Fibroblast of lung (primary cell): ENCODE data around the gene DLG2. TPM values are rescaled to one million over a fixed set of nuclear protein-coding genes. Genes with fewer than 3 reads are reported as not detected.
A peak's percentile ranks its signal among the peaks of the same experiment; 100 is the strongest.

Experiments
- DNase-seq, 2 donors: peaks; one replicate each; pipeline versions ENCODE4 v3.0.0 to v3.0.0-alpha.2; 2010; ENCODE audit warnings: low read depth in 2 of 2
- H2AFZ ChIP-seq: 2 replicates; pipeline ENCODE4 v1.5.1; 2012; ENCODE audit warnings: low read length, control low read depth, inconsistent platforms
- H3K27ac ChIP-seq: 2 replicates; pipeline ENCODE4 v1.5.1; 2011; ENCODE audit warnings: low read length, control low read depth; ENCODE audit not compliant: insufficient read depth
- H3K27me3 ChIP-seq: 2 replicates; pipeline ENCODE4 v1.5.1; 2011; ENCODE audit warnings: mild to moderate bottlenecking, low read length; ENCODE audit not compliant: control insufficient read depth, insufficient read depth
- H3K36me3 ChIP-seq: 2 replicates; pipeline ENCODE4 v1.5.1; 2011; ENCODE audit warnings: low read length; ENCODE audit not compliant: control insufficient read depth, insufficient read depth
- H3K4me1 ChIP-seq: 2 replicates; pipeline ENCODE4 v1.5.1; 2011; ENCODE audit warnings: low read length; ENCODE audit not compliant: control insufficient read depth, insufficient read depth; ENCODE audit errors: extremely low read depth
- H3K4me2 ChIP-seq: 2 replicates; pipeline ENCODE4 v1.5.1; 2011; ENCODE audit warnings: low read length, control low read depth; ENCODE audit not compliant: insufficient read depth; ENCODE audit errors: extremely low read depth
- H3K4me3 ChIP-seq, 4 experiments: fragments of 200-600 bp in 1 of 4; sonication (generic) in 1 of 4; replicated peaks in 1 of 4; 2 replicates each; pipeline ENCODE4 v1.5.1; 2011 to 2016; ENCODE audit warnings: low read length in 4 of 4, low read depth in 3 of 4, mild to moderate bottlenecking in 3 of 4, control low read depth in 2 of 4, inconsistent platforms in 1 of 4, mixed read lengths in 1 of 4; ENCODE audit not compliant: insufficient read depth in 1 of 4; ENCODE audit errors: control extremely low read depth in 1 of 4
- H3K79me2 ChIP-seq: 2 replicates; pipeline ENCODE4 v1.5.1; 2012; ENCODE audit warnings: mild to moderate bottlenecking, low read length, inconsistent platforms; ENCODE audit not compliant: control insufficient read depth, insufficient read depth
- H3K9ac ChIP-seq: 2 replicates; pipeline ENCODE4 v1.5.1; 2011; ENCODE audit warnings: mild to moderate bottlenecking, low read length, control low read depth; ENCODE audit not compliant: insufficient read depth
- H3K9me3 ChIP-seq: 2 replicates; pipeline ENCODE4 v1.5.1; 2012; ENCODE audit warnings: low read depth, low read length; ENCODE audit not compliant: control insufficient read depth, insufficient read depth
- H4K20me1 ChIP-seq: 2 replicates; pipeline ENCODE4 v1.5.1; 2011; ENCODE audit warnings: low read length; ENCODE audit not compliant: control insufficient read depth, insufficient read depth; ENCODE audit errors: extremely low read depth
- EZH2 ChIP-seq: IDR thresholded peaks from 2 replicates; pipeline ENCODE4 v1.5.1; 2012; ENCODE audit warnings: low read length, control low read depth, mild to moderate bottlenecking; ENCODE audit errors: missing control alignments
- polyA plus RNA-seq, 2 donors: library from polyadenylated mRNA; depleted of rRNA in 1 of 2; stranded (reverse) in 1 of 2; unstranded in 1 of 2; fragments of >200 nt; gene quantifications; 2 replicates each; pipeline ENCODE4 v1.2.1, GENCODE V29; 2011 to 2012; ENCODE audit warnings: missing spikeins in 1 of 2
- total RNA-seq: library from RNA; depleted of rRNA; stranded (reverse); fragments of >200 nt; gene quantifications from 2 replicates; pipeline ENCODE4 v1.2.1, GENCODE V29; 2014
- TF ChIP-seq, protein P1 (sequence below), 2 donors: IDR thresholded peaks in 1 of 2; conservative IDR thresholded peaks in 1 of 2; 1 replicate in 1 of 2; 2 replicates in 1 of 2; pipeline ENCODE4 v1.5.1; 2011 to 2012; ENCODE audit warnings: low read length in 2 of 2, control low read depth in 1 of 2, inconsistent platforms in 1 of 2, low read depth in 1 of 2, mild to moderate bottlenecking in 1 of 2

The DLG2 gene
- total and polyA plus RNA-seq, 2 donors (not counting 1 experiment from before 2014, with no cell fraction given) = 0.77 to 2.3 TPM

DNA sequence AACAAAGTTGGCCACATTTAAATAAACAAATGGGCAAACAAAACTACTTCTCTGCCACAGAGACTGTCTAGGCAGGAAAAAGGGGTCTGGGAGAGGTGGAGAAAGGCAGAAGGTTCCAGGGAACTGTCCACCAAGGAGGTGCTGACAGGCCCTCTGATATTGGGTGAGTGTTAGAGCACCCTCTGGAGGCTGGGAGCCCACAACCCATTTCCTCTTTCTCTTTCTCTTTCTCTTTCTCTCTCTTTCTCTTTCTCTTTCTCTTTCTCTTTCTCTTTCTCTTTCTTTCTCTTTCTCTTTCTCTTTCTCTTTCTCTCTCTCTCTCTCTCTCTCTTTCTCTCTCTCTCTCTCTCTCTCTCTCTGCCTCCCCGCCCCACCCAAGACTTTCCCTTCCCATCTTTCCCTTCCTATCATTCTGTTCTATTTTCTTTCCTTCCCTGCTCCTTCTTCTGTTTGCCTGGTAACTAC, 912.8 kb downstream of the DLG2 start:
- H3K4me2 ChIP-seq = no peak overlapping the region
- DNase-seq = peak; percentile 2 to 41
- H3K9ac ChIP-seq = no peak overlapping the region
- H3K36me3 ChIP-seq = no peaks in the 10 kb centered on the region
- no peaks in the 10 kb centered on the region for H4K20me1 ChIP-seq
- H2AFZ ChIP-seq = no peak overlapping the region
- H3K27me3 ChIP-seq = no peaks in the 10 kb centered on the region
- no peak overlapping the region for H3K27ac ChIP-seq
- H3K4me3 ChIP-seq = no peak overlapping the region
- no peaks in the 10 kb centered on the region for H3K9me3 ChIP-seq
- no peaks in the 10 kb centered on the region for H3K79me2 ChIP-seq
- no peaks in the 10 kb centered on the region for H3K4me1 ChIP-seq
- TF ChIP-seq, protein P1, sequence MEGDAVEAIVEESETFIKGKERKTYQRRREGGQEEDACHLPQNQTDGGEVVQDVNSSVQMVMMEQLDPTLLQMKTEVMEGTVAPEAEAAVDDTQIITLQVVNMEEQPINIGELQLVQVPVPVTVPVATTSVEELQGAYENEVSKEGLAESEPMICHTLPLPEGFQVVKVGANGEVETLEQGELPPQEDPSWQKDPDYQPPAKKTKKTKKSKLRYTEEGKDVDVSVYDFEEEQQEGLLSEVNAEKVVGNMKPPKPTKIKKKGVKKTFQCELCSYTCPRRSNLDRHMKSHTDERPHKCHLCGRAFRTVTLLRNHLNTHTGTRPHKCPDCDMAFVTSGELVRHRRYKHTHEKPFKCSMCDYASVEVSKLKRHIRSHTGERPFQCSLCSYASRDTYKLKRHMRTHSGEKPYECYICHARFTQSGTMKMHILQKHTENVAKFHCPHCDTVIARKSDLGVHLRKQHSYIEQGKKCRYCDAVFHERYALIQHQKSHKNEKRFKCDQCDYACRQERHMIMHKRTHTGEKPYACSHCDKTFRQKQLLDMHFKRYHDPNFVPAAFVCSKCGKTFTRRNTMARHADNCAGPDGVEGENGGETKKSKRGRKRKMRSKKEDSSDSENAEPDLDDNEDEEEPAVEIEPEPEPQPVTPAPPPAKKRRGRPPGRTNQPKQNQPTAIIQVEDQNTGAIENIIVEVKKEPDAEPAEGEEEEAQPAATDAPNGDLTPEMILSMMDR (conservative IDR thresholded peaks at IDR 0.05 in 1 of 2, IDR thresholded peaks at IDR 0.05 in 1 of 2; ENCODE audit: low read depth in 1 of 2, low read length in 2 of 2) = peak; percentile 9 to 29
- TF ChIP-seq EZH2 = no peak

- H3K4me2 ChIP-seq = no peak overlapping the region
- TF ChIP-seq, protein P1 (conservative IDR thresholded peaks at IDR 0.05 in 1 of 2, IDR thresholded peaks at IDR 0.05 in 1 of 2; ENCODE audit: low read depth in 1 of 2, low read length in 2 of 2) = no peak
- TF ChIP-seq EZH2 = no peak
- no peaks in the 10 kb centered on the region for H4K20me1 ChIP-seq
- no peak overlapping the region for H3K27ac ChIP-seq
- H3K27me3 ChIP-seq = no peaks in the 10 kb centered on the region
- DNase-seq = peak in 1 of 2 donors; percentile 8
- no peaks in the 10 kb centered on the region for H3K79me2 ChIP-seq
- no peaks in the 10 kb centered on the region for H3K4me1 ChIP-seq
- H2AFZ ChIP-seq = no peak overlapping the region
- no peaks in the 10 kb centered on the region for H3K9me3 ChIP-seq
- no peaks in the 10 kb centered on the region for H3K36me3 ChIP-seq
- no peak overlapping the region for H3K9ac ChIP-seq
- H3K4me3 ChIP-seq = no peak overlapping the region
Measured at GRCh38 chr11:84691830-84692229, 935.3 kb downstream of the DLG2 start.

DNA sequence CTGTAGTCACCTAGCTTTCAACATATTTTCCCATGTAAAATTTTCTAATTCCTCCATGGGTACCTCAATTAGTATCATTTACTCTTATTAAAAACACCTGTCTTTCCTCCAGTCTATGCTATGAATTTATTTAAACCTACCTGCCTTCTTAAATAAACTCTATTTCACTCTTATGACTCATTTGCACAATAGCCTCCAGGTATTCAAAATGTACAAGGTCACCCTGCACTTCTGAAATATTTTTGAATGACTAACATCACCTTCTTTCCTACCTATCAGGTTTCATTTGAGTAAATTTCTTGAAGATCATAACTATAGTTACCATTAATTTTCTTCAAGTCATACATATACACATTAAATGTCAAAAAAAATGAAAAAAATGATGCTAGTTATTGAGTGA, 939.7 kb downstream of the DLG2 start:
- H3K27me3 ChIP-seq = no peaks in the 10 kb centered on the region
- no peak overlapping the region for H3K27ac ChIP-seq
- no peaks in the 10 kb centered on the region for H3K79me2 ChIP-seq
- TF ChIP-seq, protein P1 (conservative IDR thresholded peaks at IDR 0.05 in 1 of 2, IDR thresholded peaks at IDR 0.05 in 1 of 2; ENCODE audit: low read depth in 1 of 2, low read length in 2 of 2) = no peak
- TF ChIP-seq EZH2 = no peak
- no peak overlapping the region for H3K4me2 ChIP-seq
- no peak overlapping the region for H2AFZ ChIP-seq
- no peaks in the 10 kb centered on the region for H3K4me1 ChIP-seq
- H4K20me1 ChIP-seq = no peaks in the 10 kb centered on the region
- no peaks in the 10 kb centered on the region for H3K9me3 ChIP-seq
- H3K4me3 ChIP-seq = no peak overlapping the region
- H3K9ac ChIP-seq = no peak overlapping the region
- no peaks in the 10 kb centered on the region for H3K36me3 ChIP-seq
- DNase-seq = no peak
